Bronchus fibroblast of lung (primary cell): ENCODE results near the gene SLC39A3. TPM values are rescaled to one million over a fixed set of nuclear protein-coding genes. Genes with fewer than 3 reads are reported as not detected.

Experiments
- total RNA-seq: library from RNA; depleted of rRNA; stranded (reverse); fragments of >200 nt; gene quantifications from 2 replicates; pipeline ENCODE4 v1.2.3, GENCODE V29; 2015

SLC39A3 gene, protein sequence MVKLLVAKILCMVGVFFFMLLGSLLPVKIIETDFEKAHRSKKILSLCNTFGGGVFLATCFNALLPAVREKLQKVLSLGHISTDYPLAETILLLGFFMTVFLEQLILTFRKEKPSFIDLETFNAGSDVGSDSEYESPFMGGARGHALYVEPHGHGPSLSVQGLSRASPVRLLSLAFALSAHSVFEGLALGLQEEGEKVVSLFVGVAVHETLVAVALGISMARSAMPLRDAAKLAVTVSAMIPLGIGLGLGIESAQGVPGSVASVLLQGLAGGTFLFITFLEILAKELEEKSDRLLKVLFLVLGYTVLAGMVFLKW
- total RNA-seq, result 34.6 and 37.8 TPM in 2 replicates

GRCh38 chr19:2739602-2740313, at the start of gene SLC39A3:
TSS of gene SLC39A3 (minus strand) at chr19:2740017. CDS start at chr19:2737257, 2,760 bp downstream.

GRCh38 chr19:2785244-2785997, 45.6 kb upstream of the SLC39A3 start, which contains the start of gene THOP1:
TSS of gene THOP1 (plus strand) at chr19:2785503. CDS start at chr19:2785663, 160 bp downstream.

GRCh38 chr19:2782936-2783780, 43.3 kb upstream of the SLC39A3 start, which contains the start of gene SGTA:
TSS of gene SGTA (minus strand) at chr19:2783273. CDS start at chr19:2769068, 14,205 bp downstream.

GRCh38 chr19:2720777-2721569, 18.8 kb downstream of the SLC39A3 start, which contains the start of gene DIRAS1:
TSS of gene DIRAS1 (minus strand) at chr19:2721372. CDS start at chr19:2717806, 3,566 bp downstream.

DNA sequence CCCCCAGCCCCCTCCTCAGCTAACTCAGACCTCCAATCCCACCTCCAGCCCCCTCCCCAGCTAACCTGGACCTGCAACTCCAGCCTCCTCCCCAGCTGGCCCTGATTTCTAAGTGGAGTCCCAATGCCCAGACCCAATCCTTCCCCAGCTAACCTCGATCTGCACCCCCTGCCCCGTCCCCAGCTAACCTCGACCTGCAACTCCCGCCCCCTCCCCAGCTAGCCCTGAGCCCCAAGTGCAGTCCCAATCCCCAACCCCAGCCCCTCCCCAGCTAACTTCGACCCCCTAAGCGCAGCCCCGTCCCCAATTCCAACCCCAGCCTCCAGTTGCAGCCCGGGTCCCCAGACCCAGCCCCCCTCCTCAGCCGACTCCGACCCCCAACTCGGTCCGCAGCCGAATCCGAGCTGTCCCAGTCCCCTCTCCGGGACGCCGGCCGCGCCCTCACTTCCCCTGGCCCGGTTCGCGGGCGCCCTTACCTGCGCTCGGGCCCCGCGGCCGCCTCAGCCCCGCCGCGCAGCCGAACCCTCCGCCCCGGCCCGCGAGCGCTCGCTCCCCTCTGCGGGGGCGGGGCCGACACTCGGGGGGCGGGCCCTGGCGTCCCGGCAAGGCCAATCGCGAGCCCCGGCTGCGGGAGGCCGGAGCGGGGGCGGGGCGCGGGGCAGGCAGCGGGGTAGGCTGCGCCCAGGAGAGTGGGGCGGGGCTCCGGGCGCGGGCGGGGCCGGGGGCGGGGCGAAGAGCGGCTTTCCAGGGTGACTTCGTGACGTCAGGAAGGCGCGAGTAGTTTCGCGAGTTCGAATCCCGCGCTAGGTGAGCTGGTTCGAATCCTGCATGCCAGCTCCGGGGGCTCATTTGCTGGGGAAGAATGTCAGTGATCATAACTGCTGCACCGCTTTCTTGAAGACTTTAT, 37.4 kb downstream of the SLC39A3 start, which contains the start of gene GNG7:
Gene GNG7 (minus strand): TSS at position 525 of the 907 bp plus-strand sequence. CDS start 182,006 bp downstream, outside the sequence.

Other genes with a start within 250 kb of the SLC39A3 start
- gene GNG7, start 37.3 kb downstream of the SLC39A3 start, total RNA-seq, result under 0.01 and 0.15 TPM in 2 replicates
- gene DIRAS1, start 18.6 kb downstream of the SLC39A3 start, total RNA-seq, result 0.34 and 0.59 TPM in 2 replicates
- 81.3 and 85.1 TPM in 2 replicates for gene SGTA, start 43.3 kb upstream of the SLC39A3 start, total RNA-seq
- 137 and 145 TPM in 2 replicates for gene THOP1, start 45.5 kb upstream of the SLC39A3 start, total RNA-seq
- 0.50 and 1.2 TPM in 2 replicates for gene ZNF554, start 79.9 kb upstream of the SLC39A3 start, total RNA-seq
- 2.5 and 3.3 TPM in 2 replicates for gene ZNF555, start 101.5 kb upstream of the SLC39A3 start, total RNA-seq
- not detected in 2 replicates for gene ZNF556, start 127.3 kb upstream of the SLC39A3 start, total RNA-seq
- 1.8 and 2.5 TPM in 2 replicates for gene ZNF57, start 160.9 kb upstream of the SLC39A3 start, total RNA-seq
- gene ZNF77, start 205.0 kb upstream of the SLC39A3 start, total RNA-seq, result 2.2 and 3.0 TPM in 2 replicates
- gene TLE6, start 237.5 kb upstream of the SLC39A3 start, total RNA-seq, result 0.17 and 0.30 TPM in 2 replicates